ENCODE measurements around the gene AARSD1.

- no peak for TF ChIP-seq CTCF (IDR thresholded peaks at IDR 0.05; ENCODE audit: low read depth, low read length)
- no peak for TF ChIP-seq EZH2phosphoT487 (IDR thresholded peaks at IDR 0.05; ENCODE audit: low read depth)
Measured at GRCh38 chr17:42920922-42921321, 43.3 kb downstream of the AARSD1 start.
